ENCODE data around the gene CFAP46.

DNA sequence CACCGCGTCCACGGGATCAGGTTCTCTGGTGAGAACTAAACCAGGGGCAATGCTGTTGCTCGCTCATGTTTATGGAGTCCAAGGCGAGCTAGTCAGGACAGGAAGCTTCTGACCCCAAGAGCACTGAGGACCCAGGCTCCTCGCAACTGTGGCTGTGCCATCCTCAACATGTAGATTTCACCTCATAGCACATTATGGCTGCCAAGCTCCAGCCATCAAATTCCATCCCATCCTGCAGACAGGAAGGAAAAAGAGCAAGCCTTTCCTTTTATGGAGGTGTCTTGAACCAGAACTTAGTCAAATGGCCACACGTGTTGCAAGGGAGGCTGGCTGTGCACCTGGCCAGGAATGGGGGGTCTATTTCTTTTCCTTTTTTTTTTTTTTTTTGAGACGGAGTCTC, 140.3 kb downstream of the CFAP46 start:
- TF ChIP-seq FOXM1 (IDR thresholded peaks at IDR 0.05; ENCODE audit: borderline replicate concordance) = no peak
- no peak for TF ChIP-seq L3MBTL2 (conservative IDR thresholded peaks at IDR 0.05)
- TF ChIP-seq SUZ12 (IDR thresholded peaks at IDR 0.05) = no peak
